ENCODE data around the gene LCE1C.

LCE1C gene, protein sequence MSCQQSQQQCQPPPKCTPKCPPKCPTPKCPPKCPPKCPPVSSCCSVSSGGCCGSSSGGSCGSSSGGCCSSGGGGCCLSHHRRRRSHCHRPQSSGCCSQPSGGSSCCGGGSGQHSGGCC

DNA sequence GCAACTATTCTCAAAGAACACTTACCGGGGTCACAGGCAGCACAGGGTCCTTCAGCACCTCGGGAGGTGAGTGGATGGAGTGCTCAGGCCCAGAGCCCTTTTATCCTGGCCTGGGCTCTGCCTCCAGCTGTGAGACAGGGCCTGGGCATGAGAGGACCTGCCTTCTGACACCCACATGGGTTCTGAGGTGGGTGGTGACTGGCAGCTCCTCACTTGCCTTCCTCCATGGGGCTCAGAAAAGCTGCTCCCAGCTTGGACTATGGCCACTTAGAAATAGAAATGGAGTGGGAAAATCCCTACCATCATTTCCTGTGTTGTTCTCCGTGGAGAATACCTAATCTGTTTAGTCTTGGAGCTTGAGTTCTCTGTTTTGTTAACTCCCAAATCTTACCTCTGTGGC, at the start of gene LCE1C:
Gene LCE1C, minus strand, starts transcription at position 76 of the 400 bp plus-strand sequence. CDS start 1,173 bp downstream, outside the sequence.
- H3K27ac ChIP-seq: no peak within 1 kb of the TSS
- TF ChIP-seq ZFX (IDR thresholded peaks at IDR 0.05; ENCODE audit: borderline replicate concordance): no peak
- TF ChIP-seq, protein P1, sequence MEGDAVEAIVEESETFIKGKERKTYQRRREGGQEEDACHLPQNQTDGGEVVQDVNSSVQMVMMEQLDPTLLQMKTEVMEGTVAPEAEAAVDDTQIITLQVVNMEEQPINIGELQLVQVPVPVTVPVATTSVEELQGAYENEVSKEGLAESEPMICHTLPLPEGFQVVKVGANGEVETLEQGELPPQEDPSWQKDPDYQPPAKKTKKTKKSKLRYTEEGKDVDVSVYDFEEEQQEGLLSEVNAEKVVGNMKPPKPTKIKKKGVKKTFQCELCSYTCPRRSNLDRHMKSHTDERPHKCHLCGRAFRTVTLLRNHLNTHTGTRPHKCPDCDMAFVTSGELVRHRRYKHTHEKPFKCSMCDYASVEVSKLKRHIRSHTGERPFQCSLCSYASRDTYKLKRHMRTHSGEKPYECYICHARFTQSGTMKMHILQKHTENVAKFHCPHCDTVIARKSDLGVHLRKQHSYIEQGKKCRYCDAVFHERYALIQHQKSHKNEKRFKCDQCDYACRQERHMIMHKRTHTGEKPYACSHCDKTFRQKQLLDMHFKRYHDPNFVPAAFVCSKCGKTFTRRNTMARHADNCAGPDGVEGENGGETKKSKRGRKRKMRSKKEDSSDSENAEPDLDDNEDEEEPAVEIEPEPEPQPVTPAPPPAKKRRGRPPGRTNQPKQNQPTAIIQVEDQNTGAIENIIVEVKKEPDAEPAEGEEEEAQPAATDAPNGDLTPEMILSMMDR (IDR thresholded peaks at IDR 0.05): no peak

DNA sequence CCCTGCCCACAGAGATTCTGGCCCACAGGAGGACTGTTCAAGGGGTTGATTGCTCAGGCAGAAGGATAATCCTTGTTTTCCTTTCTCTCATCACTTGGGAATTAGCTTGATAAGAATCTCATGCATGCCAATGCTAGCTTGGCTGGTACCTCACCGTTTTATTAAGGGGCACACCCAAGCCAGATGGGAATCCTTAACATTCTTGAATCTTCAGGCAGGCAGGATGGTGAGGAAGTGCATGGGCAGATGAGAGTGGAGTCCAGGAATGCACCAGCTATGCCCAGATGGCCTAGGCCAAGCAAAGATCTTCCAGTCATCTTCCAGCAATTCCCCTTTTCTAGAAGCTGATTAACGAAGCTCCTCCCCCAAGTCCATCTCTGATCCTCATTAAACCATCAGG, 49.2 kb upstream of the LCE1C start:
- no peak overlapping the region for H3K27ac ChIP-seq
- TF ChIP-seq, protein P1 (IDR thresholded peaks at IDR 0.05): no peak
- TF ChIP-seq ZFX (IDR thresholded peaks at IDR 0.05; ENCODE audit: borderline replicate concordance): no peak

DNA sequence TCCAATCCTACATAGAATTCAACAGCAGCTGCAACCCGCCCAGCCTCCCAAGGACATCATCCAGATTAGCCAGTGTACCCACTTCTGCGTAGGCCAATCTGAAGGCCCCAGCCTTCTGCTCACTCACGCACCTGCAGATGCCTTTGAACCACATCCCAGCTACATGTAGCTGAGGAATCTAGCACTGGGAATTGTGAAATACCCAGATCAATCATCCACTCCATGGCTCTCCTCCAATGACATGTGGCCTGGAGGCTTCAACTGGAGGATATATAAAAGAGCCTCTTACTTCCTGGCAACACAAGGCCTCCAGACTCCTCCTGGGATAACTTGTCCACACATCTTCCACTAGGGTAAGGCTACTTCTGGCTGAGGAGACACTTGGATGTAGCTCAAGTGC, 36.1 kb upstream of the LCE1C start, which contains the start of gene LCE6A:
Gene LCE6A, plus strand, starts transcription at position 301 of the 400 bp plus-strand sequence. CDS start 665 bp downstream, outside the sequence.
- TF ChIP-seq, protein P1 (IDR thresholded peaks at IDR 0.05): no peak
- TF ChIP-seq ZFX (IDR thresholded peaks at IDR 0.05; ENCODE audit: borderline replicate concordance): no peak
- H3K27ac ChIP-seq: no peak within 1 kb of the TSS

DNA sequence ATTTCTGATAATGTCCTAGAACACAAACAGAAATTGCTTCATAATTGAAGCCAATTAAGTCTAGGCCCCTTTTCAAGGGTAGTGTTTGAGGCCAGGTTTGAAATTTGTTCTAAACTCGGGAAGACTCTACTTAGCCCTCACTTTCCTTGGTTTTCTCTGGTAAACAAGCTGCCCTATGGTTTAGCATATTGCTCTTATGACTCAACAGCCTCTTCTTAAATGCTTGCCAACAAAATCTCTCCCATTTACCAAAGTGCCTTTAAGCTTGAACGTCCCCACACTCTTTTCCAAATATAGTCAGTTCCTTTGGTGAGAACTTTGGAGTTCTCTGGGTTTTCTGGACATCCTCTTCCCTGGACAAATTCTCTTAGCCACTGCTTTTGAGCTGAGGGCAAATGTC, 30.4 kb upstream of the LCE1C start:
- no peak for TF ChIP-seq ZFX (IDR thresholded peaks at IDR 0.05; ENCODE audit: borderline replicate concordance)
- TF ChIP-seq, protein P1 (IDR thresholded peaks at IDR 0.05): no peak
- no peak overlapping the region for H3K27ac ChIP-seq

DNA sequence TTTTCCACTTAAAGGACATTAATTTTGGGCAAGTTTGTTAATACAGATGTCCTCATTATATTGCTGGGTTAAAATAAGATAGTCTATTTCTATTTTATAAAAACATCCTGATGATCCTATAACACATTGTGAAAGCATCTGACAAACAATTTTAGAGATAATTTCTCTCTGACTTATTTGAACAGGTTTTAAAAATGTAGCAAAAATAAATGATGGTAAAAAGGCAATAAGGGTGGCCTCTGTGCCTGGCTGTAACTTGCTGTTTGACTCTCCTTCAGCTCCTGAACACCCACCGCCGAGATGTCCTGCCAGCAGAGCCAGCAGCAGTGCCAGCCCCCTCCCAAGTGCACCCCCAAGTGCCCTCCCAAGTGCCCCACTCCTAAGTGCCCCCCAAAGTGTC, 20.7 kb upstream of the LCE1C start, which contains the start of gene LCE1A:
Gene LCE1A, plus strand, starts transcription at position 301 of the 400 bp plus-strand sequence. Its CDS starts 0 bp downstream, at position 301.
- TF ChIP-seq ZFX (IDR thresholded peaks at IDR 0.05; ENCODE audit: borderline replicate concordance): no peak
- TF ChIP-seq, protein P1 (IDR thresholded peaks at IDR 0.05): no peak
- no peak within 1 kb of the TSS for H3K27ac ChIP-seq

DNA sequence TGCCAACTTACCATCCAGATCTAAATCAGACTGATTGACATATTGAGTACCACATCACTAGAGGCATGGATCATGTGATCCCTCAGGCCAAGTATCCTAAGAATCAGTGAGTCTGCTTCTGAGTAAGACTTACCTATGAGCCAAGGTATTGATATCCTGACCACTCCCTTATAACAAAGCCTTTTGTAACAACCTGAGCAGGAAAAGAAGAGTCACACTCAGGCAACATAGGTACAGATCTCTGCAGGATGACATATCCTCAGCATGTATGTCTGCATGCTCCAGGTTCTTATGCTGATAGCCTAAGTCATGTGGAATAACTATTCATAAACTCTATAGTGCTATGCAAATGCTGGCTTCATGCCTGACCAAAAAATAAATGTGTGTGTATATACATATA, 18.5 kb upstream of the LCE1C start:
- TF ChIP-seq ZFX (IDR thresholded peaks at IDR 0.05; ENCODE audit: borderline replicate concordance): no peak
- TF ChIP-seq, protein P1 (IDR thresholded peaks at IDR 0.05): no peak
- no peak overlapping the region for H3K27ac ChIP-seq

DNA sequence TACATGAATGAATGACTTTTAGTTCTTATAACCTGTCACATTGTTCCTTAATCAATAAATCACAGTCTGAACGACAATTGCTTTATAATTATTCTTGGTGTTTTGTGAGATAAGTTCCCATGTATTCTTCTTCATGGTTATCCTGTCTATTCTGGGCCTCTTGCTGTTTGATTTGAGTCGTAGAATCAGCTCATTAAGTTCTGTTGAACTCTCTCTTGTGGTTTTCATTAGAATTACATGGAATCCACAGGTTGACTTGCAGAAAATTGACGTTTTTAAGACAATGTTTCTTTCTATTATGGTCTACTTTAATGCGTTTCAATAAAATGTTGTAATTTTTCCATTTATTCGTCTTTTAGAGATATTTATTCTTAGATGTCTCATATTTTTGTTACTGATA, 16.8 kb upstream of the LCE1C start:
- no peak overlapping the region for H3K27ac ChIP-seq
- TF ChIP-seq, protein P1 (IDR thresholded peaks at IDR 0.05): no peak
- TF ChIP-seq ZFX (IDR thresholded peaks at IDR 0.05; ENCODE audit: borderline replicate concordance): no peak
